ENCODE measurements around the gene SLC39A11.
"Not testable (repeated sequence)": the region's sequence is repeated elsewhere in the genome, so short reads cannot be mapped to it uniquely, and the experiment has no call there.

SLC39A11 gene

DNA sequence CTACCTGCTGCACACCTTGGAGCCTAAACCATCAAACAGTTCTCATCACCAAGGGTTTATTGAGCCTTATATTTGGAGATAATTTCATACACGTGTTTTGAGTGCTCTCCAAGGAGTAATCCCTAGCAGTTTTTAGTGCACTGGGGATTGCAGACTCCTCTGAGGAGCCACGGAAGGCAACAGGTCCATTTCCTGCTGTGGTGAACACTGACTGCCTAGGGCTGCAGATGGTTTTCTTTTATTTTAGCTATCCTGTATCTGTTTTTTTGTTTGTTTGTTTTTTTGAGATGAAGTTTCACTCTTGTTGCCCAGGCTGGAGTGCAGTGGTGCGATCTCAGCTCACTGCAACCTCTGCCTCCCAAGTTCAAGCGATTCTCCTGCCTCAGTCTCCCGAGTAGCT, 93.0 kb downstream of the SLC39A11 start:
- not testable (repeated sequence) for DNase-seq

GRCh38 chr17:72998343-72998742, 94.1 kb downstream of the SLC39A11 start:
- no peak for DNase-seq

- no peak for DNase-seq
Measured at GRCh38 chr17:72997559-72997958, 94.9 kb downstream of the SLC39A11 start.

DNA sequence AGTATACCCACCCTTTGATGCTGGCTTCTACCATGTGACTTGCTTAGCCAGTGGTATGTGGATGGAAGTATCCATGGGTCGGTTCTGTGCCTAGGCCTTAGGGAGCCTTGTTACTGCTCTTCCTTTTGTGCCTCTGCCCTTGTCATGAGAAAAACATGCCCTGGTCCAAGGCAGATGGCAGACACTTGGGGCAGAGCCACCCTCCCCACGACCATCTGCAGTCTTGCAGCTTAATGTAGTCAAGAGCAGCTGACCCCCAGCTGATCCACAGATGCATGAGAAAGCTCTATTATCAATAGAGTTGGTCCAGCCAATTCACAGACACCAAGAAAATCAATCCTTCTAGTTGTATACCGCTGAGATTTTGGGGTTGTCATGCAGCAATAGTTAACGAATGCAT, 95.7 kb downstream of the SLC39A11 start:
- DNase-seq, result no peak

DNA sequence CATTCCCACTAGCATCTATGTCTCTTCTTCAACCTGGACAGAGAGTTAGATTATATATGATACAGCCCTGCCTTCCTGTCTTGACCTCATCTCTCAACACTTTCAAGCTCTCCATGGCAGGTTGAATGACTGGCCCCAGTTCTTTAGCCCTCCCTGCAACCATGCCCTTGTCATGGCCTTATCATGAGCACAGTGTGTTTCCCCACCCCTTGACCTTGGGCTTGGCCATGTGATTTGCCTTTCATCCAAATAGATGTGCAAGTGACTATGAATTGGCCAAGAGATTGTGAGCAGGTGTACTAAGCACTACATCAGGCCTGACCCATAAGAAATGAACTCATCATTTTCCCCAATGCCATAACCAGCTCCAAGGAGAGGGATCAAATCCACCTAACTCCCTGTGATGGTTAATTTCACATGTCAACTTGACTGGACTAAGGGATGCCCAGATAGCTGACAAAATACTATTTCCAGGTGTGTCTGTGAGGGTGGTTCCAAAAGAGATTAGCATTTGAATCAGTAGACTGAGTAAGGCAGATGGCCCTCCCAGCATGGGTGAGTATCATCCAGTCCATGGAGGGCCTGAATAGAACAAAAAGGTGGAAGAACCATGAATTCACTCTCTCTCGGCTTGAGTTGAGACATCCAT, 97.4 kb downstream of the SLC39A11 start:
- DNase-seq, result no peak

DNA sequence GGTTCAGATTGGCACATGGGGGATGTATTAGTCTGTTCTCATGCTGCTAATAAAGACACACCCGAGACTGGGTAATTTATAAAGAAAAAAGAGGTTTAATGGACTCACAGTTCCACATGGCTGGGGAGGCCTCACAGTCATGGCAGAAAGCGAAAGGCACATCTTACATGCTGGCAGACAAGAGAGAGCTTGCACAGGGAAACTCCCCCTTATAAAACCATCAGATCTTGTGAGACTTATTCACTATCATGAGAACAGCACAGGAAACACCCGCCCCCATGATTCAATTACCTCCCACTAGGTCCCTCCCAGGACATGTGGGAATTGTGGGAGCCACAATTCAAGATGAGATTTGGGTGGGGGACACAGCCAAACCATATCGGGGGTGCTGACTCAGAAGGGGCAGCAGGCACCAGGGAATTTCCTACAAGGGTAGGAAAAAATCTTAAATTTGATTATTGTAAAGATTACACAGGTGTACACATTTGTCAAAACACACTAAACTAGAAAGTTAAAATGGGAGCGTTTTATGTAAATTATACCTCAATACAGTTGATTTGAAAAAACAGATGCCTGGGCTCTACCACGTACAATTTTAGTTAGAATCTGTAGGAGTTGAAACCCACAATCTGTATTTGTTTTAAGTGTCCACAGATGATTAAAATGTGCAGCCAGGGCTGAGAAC, 99.6 kb downstream of the SLC39A11 start:
- DNase-seq, result not testable (repeated sequence)

DNA sequence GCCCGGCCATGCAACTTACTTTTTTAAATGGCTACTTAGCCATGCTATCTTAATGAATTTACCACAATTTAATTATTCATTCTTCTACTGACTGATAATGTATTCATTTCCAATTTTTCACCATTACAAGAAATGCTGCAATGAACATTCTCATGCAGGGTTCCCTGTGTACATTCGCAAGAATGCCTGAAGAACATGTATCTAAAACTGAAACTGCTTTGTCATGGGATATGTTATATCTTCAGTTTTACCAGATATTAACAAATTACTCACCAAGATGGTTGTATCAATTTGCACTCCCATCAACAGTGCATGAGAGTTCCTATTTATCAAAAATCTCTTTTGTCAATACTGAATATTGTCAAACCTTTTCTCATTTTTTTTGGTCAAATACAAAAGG, 100.8 kb downstream of the SLC39A11 start:
- no peak for DNase-seq

DNA sequence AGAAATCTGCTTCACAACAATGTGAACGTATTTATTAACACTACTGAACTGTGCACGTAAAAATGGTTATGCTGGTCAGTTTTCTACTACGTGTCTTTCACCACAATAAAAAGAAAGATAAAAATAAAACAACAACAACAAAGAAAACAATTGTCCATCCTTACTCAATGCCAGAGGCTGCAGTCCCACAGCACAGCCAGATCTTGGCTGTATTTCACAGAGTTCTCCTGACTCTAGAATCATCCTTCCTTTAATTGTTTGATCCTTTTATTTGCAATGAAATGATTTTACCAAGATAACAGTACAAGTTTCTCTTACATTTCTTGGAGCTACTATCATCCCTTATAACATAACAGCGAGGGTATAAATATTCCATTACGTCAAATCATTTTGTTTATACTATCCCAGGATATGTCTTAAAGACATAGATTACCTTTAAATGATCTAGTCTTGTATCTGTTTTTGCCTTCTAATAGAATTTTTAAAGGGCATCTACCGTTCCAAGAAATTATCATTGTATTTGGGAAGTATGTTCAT, 103.3 kb downstream of the SLC39A11 start:
- DNase-seq, result no peak

DNA sequence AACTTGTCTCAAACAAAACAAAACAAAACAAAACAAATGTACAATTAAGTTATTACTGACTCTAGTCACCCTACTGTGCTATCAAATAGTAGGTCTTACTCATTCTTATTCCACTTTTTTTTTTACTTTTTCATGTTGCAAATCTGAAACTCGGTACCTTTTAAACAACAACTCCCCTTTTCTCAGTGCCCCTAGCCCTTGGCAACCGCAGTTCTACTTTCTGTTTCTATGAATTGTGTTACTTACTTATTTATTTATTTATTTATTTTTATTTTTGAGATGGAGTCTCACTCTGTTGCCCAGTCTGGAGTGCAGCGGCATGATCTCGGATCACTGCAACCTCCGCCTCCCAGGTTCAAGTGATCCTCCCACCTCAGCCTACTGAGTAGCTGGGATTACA, 104.0 kb downstream of the SLC39A11 start:
- DNase-seq, result no peak

- no peak for DNase-seq
Measured at GRCh38 chr17:72987166-72987565, 105.3 kb downstream of the SLC39A11 start.

DNA sequence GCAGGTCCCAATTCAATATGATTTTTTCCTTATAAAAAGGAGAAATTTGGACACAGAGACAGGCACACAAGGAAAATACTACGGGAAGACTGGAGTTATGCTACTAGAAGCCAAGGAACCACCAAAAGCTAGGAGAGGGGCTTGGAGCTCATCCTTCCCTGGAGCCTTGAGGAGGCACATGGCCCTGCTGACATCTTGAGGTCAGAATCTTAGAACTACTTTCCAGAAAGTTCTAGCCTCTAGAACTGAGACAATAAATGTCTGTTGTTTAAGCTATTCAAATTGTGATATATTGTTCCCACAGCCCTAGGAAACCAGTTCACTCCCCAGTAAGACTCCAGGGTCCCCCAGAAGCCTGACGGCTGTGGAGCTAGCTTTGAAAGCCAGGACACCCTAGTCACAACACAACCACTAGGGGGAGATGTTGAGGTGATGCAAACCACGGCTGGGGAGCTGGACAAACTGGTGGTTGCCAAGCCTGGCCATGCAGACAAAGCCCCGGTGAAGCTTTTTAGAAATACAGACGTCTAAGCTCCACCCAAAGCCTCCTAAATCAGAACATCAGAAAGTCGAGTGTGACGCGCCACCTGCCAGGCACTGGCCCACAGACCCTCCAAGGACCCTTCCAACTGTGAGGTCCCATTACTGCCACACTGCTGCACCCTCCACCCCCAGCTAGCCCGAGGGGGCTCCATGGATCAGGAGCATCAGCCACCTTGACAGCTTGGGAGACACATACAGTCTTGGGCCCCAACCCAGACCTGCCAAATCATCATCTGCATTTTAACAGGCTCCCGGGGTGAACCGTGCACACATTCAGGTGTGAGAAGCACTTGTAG, 106.4 kb downstream of the SLC39A11 start:
- peak; percentile 13 for DNase-seq

- DNase-seq, result no peak
Measured at GRCh38 chr17:72984926-72985325, 107.6 kb downstream of the SLC39A11 start.

DNA sequence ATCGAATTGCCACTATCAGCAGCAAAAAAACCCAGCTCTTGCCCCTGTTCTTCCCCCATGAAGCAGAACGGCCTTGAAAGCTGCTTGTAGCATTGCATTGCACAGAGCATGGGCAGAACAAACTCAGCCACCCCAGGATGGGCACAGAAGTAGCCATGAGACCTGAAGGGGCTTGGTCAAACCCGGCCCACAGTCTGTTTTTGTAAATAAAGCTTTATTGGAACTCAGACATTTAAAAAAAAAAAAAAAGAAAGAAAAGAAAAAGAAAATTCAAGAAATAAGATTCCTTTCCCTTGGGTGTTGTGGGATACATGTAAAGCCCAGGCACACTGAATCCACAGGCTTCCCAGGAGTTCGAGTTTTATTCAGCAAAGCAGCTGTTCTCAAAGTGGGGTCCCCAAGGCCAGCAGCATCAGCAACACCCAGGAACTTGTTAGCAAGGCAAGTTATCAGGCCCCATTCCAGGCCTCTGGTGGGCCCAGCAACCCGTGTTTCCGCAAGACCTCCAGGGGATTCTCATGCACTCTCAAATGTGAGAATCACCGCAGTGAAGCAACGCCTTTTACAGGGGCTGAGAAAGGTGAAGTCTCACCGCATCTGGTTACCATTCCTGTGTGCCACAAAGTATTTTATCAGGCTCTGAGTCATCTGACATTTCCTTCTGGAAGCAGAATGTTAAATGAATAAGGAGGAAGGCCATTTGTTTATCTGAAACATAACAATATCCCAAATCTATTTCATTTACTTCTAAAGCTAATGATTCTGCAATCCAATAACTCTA, 108.2 kb downstream of the SLC39A11 start:
- no peak for DNase-seq

DNA sequence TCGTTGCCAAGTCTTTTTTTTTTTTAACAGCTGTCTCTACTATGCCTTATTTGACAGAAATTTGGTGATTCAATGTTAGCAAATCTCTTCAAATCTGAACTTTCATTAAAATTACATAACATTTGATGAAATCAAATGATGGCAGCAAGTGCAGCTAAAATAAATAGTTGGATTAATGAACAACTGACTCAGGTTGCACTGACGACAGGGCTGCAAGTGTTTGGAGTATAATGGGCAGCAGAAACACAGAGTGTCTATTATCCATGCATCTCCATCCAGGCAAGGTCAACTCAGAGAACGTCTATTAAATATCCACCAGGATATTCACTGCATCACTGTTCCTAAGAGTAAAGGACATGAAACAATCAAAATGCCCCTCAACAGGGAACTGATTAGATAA, 109.8 kb downstream of the SLC39A11 start:
- DNase-seq, result no peak

- no peak for DNase-seq
Measured at GRCh38 chr17:72978593-72979218, 113.8 kb downstream of the SLC39A11 start.

GRCh38 chr17:72977771-72978417, 114.6 kb downstream of the SLC39A11 start:
- DNase-seq, result no peak

DNA sequence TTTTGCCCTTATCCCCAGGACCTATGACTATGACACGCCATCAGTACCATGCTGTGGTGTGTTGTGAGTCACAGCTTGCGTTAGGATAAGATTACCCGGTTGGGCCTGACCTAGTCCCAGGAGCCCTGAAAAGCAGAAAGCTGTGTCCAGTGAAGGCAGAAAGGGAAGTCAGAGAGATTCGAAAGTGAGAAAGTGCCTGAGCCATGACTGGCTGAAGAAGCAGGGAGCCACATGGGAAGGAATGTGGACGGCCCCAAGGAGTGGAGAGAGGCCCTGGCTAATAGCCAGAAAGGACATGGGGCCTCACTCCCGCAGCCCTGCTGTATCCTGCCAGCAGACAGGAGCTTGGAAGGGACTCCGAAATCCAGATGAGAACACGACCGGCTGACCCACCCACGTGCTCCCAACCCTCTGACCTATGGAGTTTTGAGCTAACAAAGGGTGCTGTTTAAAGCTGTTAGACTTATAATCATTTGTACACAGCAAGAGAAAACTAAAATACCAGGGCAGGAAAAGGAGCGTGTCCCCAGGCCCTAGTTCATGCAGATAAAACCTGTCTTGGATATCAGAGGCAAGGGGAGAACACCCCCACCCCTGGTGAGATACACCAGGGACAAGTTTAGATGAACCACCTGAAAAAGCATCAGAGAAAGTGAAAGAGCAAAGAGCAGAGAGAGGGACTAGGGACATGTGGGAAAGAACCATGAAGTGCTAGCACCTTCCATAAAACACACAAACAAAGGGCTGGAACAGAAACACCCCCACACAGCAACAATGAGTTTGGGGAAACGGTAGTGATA, 115.3 kb downstream of the SLC39A11 start:
- DNase-seq, result no peak

DNA sequence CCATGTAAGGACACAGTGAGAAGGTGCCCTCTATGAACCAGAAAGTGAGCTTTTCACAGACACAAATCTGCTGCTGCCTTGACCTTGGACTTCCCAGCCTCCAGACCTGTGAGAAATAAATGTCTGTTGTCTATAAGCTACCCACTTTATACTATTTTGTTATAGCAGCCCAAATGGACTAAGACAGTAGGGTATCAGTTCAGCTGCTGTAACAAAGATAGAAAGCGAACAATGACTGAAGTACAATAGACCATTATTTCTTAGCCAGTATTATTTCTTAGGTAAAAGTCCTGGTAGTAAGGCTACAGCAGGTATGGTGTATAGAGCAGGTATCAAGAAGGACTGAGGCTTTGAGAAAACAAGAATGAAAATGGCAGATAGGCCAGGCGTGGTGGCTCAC, 117.0 kb downstream of the SLC39A11 start:
- DNase-seq, result no peak

DNA sequence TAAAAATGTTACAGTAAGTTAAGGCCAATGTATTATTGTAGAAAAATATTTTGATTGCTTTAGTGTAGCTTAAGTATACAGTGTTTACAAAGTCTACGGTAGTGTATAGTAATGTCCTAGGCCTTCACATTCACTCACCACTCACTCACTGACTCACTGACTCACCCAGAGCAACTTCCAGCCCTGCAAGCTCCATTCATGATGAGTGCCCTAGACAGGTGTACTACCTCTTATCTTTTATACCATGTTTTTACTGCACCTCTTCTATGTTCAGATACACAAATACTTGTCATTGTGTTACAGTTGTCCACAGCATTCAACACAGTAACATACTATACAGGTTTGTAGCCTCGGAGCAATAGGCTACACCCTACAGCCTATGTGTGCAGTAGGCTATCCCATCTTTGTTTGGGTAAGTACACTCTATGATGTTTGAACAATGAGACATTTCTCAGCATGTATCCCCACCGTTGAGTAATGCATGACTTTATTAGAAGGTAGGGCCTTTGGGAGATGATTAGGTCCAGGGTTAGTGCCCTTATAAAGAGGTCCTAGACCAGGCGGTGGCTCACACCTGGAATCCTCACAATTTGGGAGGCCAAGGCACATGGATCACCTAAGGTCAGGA, 117.8 kb downstream of the SLC39A11 start:
- no peak for DNase-seq

DNA sequence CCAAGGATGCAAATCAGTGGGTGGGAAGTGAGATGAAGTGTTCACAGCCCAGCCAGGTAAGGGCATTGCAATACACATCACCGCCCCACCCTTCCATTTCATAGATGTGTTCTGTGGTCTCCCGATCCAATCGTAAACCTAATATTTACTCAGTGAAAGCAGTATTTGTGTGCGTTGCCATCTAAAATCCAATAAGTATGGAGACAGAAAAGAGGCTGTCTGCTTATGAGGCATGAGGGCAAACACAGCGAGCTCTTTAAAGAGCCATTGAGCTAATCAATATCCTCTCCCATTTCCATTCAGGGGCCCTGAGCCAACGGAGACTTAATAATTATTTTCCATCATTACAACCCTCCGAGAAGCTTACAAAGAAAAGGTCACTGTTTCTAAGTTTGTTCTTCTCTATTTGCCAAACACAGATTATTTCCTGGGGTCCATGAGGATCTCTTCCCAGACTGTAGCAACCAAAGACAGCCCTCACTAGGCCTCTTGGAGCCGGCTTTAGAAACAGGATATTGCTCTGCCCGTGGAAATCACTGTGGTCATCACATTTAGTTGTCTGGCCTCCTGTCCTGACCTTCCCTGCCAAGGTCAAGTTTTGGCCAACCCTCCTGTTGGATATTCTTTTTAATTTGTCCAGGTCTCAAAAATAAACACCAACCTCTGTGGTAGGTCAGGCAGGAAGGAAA, 120.1 kb downstream of the SLC39A11 start:
- DNase-seq, result no peak

Data from activated CD4-positive, alpha-beta T cell treated with anti-CD3 and anti-CD28 coated beads for 1 hour (primary cell).